ENCODE results near the gene CPEB4. TPM values are rescaled to one million over a fixed set of nuclear protein-coding genes. Genes with fewer than 3 reads are reported as not detected.

CPEB4 gene
- total and polyA plus RNA-seq, 10 of the 15 experiments (the other 5 are each of a cell fraction or from before 2014, with no cell fraction given), result 6.9 to 33.1 (median 20.4) TPM

DNA sequence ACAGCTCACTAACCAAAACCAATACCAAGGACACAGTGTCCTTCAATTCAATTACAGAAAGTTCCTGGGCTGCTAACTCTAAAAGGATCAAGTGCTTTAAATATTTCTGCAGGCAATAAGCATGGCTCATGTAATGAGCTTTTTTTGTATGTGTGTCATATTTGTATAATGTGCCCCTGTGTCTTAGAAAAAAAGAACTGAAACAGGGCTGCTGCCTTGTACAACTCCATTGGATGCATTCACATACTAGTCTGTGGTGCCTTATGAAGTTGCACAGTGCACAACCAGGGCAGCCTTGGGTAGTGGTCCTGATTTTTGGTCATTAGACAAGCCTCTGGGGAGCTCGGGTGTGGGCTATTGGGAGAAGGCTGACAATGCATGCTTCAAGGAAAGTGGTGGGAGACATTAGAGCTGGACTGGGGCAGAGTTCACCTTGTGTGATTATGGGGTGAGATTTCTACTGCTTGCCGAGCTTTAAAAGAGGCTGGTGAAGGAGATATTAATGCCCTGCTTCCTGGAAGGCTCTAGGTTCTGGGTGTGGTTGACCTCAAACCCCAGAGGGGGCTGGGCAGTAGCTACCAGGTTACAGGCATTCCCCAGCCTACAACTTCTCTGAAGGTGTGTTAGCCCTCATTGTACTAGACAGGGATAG, 3.6 kb upstream of the CPEB4 start (continued):
- peak in 1 of 2 experiments; percentile 22; a peak in 2 of 4 replicates for TF ChIP-seq IKZF2 (IDR thresholded peaks at IDR 0.05)
- 0 out of 2 replicates have a peak, but pooled peaks have one; percentile 46 for TF ChIP-seq DPF2 (IDR thresholded peaks at IDR 0.05)
- peak; percentile 48; the same call in 1 of the 2 replicates for TF ChIP-seq SPI1 (IDR thresholded peaks at IDR 0.05; ENCODE audit: borderline replicate concordance, insufficient read depth, low read depth, low read length)
- TF ChIP-seq, protein P1, sequence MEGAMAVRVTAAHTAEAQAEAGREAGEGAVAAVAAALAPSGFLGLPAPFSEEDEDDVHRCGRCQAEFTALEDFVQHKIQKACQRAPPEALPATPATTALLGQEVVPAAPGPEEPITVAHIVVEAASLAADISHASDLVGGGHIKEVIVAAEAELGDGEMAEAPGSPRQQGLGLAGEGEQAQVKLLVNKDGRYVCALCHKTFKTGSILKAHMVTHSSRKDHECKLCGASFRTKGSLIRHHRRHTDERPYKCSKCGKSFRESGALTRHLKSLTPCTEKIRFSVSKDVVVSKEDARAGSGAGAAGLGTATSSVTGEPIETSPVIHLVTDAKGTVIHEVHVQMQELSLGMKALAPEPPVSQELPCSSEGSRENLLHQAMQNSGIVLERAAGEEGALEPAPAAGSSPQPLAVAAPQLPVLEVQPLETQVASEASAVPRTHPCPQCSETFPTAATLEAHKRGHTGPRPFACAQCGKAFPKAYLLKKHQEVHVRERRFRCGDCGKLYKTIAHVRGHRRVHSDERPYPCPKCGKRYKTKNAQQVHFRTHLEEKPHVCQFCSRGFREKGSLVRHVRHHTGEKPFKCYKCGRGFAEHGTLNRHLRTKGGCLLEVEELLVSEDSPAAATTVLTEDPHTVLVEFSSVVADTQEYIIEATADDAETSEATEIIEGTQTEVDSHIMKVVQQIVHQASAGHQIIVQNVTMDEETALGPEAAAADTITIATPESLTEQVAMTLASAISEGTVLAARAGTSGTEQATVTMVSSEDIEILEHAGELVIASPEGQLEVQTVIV (IDR thresholded peaks at IDR 0.05; ENCODE audit: borderline replicate concordance, partially characterized antibody), result no peak
- TF ChIP-seq MLLT1 (IDR thresholded peaks at IDR 0.05), result peak; percentile 69; the same call in 1 of the 2 replicates

DNA sequence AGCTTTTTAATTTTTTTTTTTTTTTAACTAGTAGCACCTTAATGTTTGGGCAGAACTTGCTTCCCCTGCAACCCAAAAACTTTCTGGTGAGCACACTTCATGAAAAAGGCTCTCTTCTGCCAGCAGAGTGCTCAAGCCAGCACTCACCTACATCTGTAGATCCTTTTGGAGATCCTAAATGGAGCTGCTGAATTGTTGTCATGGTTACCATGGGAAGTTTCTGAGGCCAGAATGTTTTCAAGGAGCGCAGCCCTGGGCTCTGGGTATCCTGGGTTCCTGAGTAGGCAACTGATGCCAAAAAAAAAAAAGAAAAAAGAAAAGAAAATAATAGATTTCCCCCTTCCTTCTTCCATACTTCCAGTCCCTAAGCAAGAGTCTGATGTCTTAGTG, 3.1 kb upstream of the CPEB4 start:
- peak overlapping the region; percentile 37; the same call in 1 of the 2 replicates for H2AFZ ChIP-seq (ENCODE audit: control insufficient read depth, low read depth, low read length)
- ChIA-PET POLR2A (interaction anchor here (0.6 to 16.1 kb wide), 17 partner anchors 9 to 204 kb away, joined by 3 to 240 read pairs (median 4); no protein-coding TSS in a partner anchor), RAD21 (ENCODE audit: unreplicated experiment) (interaction anchor here (0.7 to 17.9 kb wide), 24 partner anchors 9 to 269 kb away, joined by 3 to 395 read pairs (median 4); partner anchors contain the start of gene BOD1), CTCF (interaction anchor here (0.7 to 8.8 kb wide), 17 partner anchors 11 to 269 kb away, joined by 3 to 86 read pairs (median 6); partner anchors contain the start of gene BOD1), SMC1A (ENCODE audit: uncharacterized antibody, unreplicated experiment) (interaction anchor here (0.6 to 14.0 kb wide), 27 partner anchors 8 to 267 kb away, joined by 3 to 283 read pairs (median 5); partner anchors contain the start of gene BOD1)
- TF ChIP-seq GATAD2B (conservative IDR thresholded peaks at IDR 0.05; ENCODE audit: low read depth) (no peak), BMI1 (IDR thresholded peaks at IDR 0.05; ENCODE audit: borderline replicate concordance) (0 out of 2 replicates have a peak, but pooled peaks have one; percentile 48)
- WGBS (ENCODE audit: insufficient coverage, insufficient replicate concordance, low lambda C conversion rate, missing lambda C conversion rate), result 100% methylated on average over 1 of the region's 1 CpG
- peaks cover 2% of the 10 kb centered on the region; the same call in 2 of the 3 replicates for H3K9me3 ChIP-seq (replicated peaks; ENCODE audit: control insufficient read depth, insufficient read depth, low read length)
- FAIRE-seq, result no peak
- intact Hi-C loops (cut with micrococcal nuclease; ENCODE audit: unreplicated experiment) (loop anchor here (5.0 kb wide), 1 partner anchor 203 kb away; no protein-coding TSS in a partner anchor), in situ Hi-C loops (cut with MboI) (loop anchor here (5.0 kb wide), 1 partner anchor 63 kb away; no protein-coding TSS in a partner anchor)
- H3K36me3 ChIP-seq (ENCODE audit: control insufficient read depth in 2 of 2, insufficient read depth in 2 of 2, low read length in 1 of 2), result 0 out of 4 replicates have a peak, but pooled peaks cover 0 to 3% of the 10 kb centered on the region in 2 experiments
- peak overlapping the region; percentile 49; the same call in 1 of the 2 replicates for H3K9ac ChIP-seq (ENCODE audit: control insufficient read depth, insufficient read depth, low read length)
- H3K27ac ChIP-seq (ENCODE audit: control insufficient read depth, insufficient read depth), result peak overlapping the region; percentile 86
- H3K4me1 ChIP-seq (ENCODE audit: control insufficient read depth, insufficient read depth, low read length), result peaks cover 30% of the 10 kb centered on the region
- H3K4me3 ChIP-seq, result no peak overlapping the region
- peak overlapping the region; percentile 75 for H3K4me2 ChIP-seq (ENCODE audit: control insufficient read depth, insufficient read depth)
- no TSS peak for BruUV-seq (replicated peaks)
- H3K27me3 ChIP-seq (replicated peaks in 1 of 2; ENCODE audit: control insufficient read depth in 2 of 2, insufficient read depth in 2 of 2, low read length in 1 of 2), result no peaks in the 10 kb centered on the region
- no peak for ATAC-seq
- H3K79me2 ChIP-seq (ENCODE audit: control insufficient read depth, insufficient read depth, low read length), result peaks cover 19% of the 10 kb centered on the region
- no peaks in the 10 kb centered on the region for H4K20me1 ChIP-seq (ENCODE audit: control insufficient read depth, insufficient read depth)
- DNase-seq (ENCODE audit: low read depth, low spot score), result no peak
